Activated T-helper 2 cell treated with anti-CD3 and anti-CD28 coated beads, Interferon-gamma antibody, Interleukin-2, Interleukin-4, amounts not matched to agents 10 μg/mL and 5 μg/mL and 100 μg/mL, durations not matched to agents 14 hours and 24 hours and 36 hours (primary cell): ENCODE results near the gene CENPN. TPM values are rescaled to one million over a fixed set of nuclear protein-coding genes. Genes with fewer than 3 reads are reported as not detected.

Source experiments
- DNase-seq: peaks from one replicate; pipeline ENCODE4 v3.0.0; 2021; ENCODE audit warnings: low spot score
- H3K27ac Mint-ChIP-seq: one replicate; pipeline ENCODE4 v1.8.0; 2021; ENCODE audit warnings: mixed read lengths
- H3K27me3 Mint-ChIP-seq: one replicate; pipeline ENCODE4 v1.8.0; 2021; ENCODE audit warnings: low read depth, mixed read lengths
- H3K36me3 Mint-ChIP-seq: one replicate; pipeline ENCODE4 v1.8.0; 2021; ENCODE audit warnings: low read depth, mixed read lengths
- H3K4me1 Mint-ChIP-seq: one replicate; pipeline ENCODE4 v1.8.0; 2021; ENCODE audit warnings: low read depth, mixed read lengths
- H3K4me3 Mint-ChIP-seq: one replicate; pipeline ENCODE4 v1.8.0; 2021; ENCODE audit warnings: low read depth, mild to moderate bottlenecking, moderate library complexity, mixed read lengths
- H3K9me3 Mint-ChIP-seq: one replicate; pipeline ENCODE4 v1.8.0; 2021; ENCODE audit warnings: mixed read lengths
- intact Hi-C: fragments of 100-400 bp; cut with micrococcal nuclease; formaldehyde crosslinking; loops from one replicate; pipeline ENCODE4 v1.15.1; 2023
- total RNA-seq: library from RNA; stranded (reverse); gene quantifications from 2 replicates; pipeline ENCODE4 v1.2.3, GENCODE V29; 2022

CENPN gene
- total RNA-seq, 1 donor from 2014 or later = 57.4 TPM

DNA sequence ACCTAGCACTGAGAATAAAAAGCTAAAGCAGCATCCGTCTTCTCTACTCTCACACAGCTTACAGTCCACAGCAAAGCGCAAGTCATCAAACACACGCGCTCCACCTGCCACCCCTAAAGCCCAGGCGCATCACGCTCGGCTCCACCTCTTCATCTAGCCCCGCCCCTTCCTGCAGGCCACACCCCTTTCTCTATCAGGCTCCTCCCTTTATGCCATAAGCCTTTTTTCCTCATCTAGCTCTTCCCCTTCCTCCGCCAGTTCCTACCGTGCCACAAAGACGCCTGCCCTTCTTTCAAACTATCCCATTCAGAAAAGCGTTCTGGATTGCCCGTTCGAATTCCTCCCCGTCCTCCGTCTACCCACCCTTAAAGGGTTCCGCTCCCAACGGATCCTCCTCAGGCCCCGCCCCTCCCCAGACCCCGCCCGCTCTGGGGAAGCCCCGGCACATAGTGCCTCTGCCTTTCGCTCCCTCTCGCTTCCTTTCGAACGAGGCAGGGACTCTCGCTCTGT, 69.6 kb downstream of the CENPN start:
- peak; percentile 87 for DNase-seq
- Mint-ChIP-seq H3K27ac (no peak overlapping the region), H3K36me3 (no peaks in the 10 kb centered on the region), H3K4me3 (no peak overlapping the region), H3K27me3 (peaks cover 6% of the 10 kb centered on the region), H3K9me3 (no peaks in the 10 kb centered on the region), H3K4me1 (peaks cover 6% of the 10 kb centered on the region)
- intact Hi-C loops = loop anchor here (1.0 kb wide), 3 partner anchors 20 to 69 kb away; partner anchors contain the start of genes ATMIN, CENPN and GCSH

DNA sequence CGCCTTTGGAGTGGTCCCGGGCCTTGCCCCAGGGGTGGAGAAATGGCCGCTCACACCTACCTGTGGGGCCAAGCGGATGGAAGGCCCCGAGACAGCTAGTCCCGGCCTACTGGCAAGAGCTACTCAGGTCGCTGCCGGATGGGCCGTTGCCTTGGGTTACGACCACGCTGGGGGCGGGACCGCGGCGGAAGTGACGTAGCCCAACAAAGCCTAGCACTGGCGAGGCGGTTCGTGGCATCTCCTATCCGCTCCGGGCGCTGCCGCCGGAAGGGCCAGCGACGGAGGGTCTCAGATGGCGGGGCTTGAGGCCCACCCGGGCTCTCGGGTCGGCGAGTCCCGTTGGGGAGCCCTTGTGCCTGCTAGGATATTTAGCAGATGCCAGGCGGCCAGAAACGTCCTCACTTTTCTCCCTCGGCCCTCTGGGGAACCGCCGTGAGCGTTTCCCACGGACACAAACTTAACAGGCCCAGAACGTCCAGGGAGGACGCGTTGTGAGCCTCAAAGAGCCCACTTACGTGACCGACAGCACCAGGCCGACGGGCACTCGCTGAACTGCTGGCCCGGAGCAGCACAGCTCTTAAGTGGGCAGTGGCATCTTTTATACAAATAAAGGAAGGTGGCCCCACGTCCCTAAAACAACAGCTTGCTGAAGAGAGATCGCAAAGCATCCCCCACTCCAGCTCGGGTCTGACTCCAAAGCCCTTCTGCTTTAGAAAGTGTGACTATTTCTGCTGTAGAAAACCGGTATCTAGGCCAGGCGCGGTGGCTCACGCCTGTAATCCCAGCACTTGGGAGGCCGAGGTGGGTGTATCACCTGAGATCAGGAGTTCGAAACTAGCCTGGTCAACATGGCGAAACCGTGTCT, 70.3 kb downstream of the CENPN start, which contains the start of gene C16orf46:
TSS of gene C16orf46 (minus strand) at position 163 of the 865 bp plus-strand sequence. CDS start 13,283 bp downstream, outside the sequence.
- peaks cover 6% of the 10 kb centered on the region for H3K27me3 Mint-ChIP-seq
- H3K27ac Mint-ChIP-seq = no peak within 1 kb of the TSS
- peak within 1 kb of the TSS; percentile 22 for H3K4me3 Mint-ChIP-seq
- intact Hi-C loops = loop anchor here (1.0 kb wide), 2 partner anchors 19 to 70 kb away; partner anchors contain the start of genes CENPN and GCSH
- peaks cover 3% of the 10 kb centered on the region for H3K4me1 Mint-ChIP-seq
- H3K9me3 Mint-ChIP-seq = no peaks in the 10 kb centered on the region
- peak; percentile 96 for DNase-seq
- H3K36me3 Mint-ChIP-seq = no peaks in the 10 kb centered on the region

DNA sequence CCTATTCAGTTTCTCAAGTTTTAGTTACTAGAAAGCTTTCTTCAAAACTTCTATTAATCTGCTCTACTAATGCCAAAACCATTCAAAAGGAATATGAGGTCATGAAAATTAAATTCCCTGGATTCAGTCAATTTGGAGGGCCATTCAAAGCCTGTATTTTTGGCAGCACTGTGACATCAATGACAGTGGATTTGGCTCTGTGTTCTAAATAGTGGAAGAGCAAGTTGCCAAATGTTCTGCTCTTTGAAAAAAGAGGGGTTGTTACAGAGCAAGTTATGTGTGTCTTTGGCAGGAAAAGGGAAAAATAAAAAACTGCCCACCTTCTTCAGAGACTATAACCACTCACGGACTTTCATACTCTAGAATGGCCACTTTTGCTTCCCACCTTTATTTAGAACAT, 73.2 kb downstream of the CENPN start:
- Mint-ChIP-seq H3K4me1 (peaks cover 3% of the 10 kb centered on the region), H3K36me3 (no peaks in the 10 kb centered on the region), H3K27ac (no peak overlapping the region), H3K9me3 (no peaks in the 10 kb centered on the region), H3K27me3 (no peaks in the 10 kb centered on the region), H3K4me3 (no peak overlapping the region)
- DNase-seq = no peak
- intact Hi-C loops = no loop called here

DNA sequence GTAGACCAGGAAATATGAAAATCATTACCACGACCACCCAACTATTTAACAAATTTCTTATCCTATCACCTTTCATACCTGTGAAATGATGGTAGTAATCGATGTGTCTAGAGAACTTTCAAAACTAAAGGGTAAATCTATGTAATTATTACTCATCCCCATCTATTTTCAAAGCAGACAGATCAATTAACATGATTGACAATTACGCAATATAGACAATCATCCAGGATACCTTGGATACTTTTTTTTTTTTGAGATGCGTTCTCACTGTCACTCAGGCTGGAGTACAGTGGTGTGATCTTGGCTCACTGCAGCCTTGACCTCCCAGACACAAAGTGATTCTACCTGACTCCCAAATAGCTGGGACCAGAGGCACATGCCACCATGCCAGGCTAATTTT, 74.0 kb downstream of the CENPN start:
- Mint-ChIP-seq H3K9me3 (no peaks in the 10 kb centered on the region), H3K27me3 (no peaks in the 10 kb centered on the region), H3K27ac (no peak overlapping the region), H3K4me3 (no peak overlapping the region), H3K36me3 (no peaks in the 10 kb centered on the region), H3K4me1 (peaks cover 3% of the 10 kb centered on the region)
- no peak for DNase-seq
- intact Hi-C loops = no loop called here

Other genes starting within 250 kb of the CENPN start
- gene CDYL2, start 202.6 kb upstream of the CENPN start, total RNA-seq = 26.2 and 36.8 TPM in 2 replicates
- gene CMC2, start 329 bp upstream of the CENPN start, total RNA-seq = 130 and 136 TPM in 2 replicates
- 25.8 and 27.1 TPM in 2 replicates for gene ATMIN, start 28.6 kb downstream of the CENPN start, total RNA-seq
- 0.11 and 0.32 TPM in 2 replicates for gene C16orf46, start 70.0 kb downstream of the CENPN start, total RNA-seq
- 23.2 and 25.7 TPM in 2 replicates for gene GCSH, start 89.2 kb downstream of the CENPN start, total RNA-seq
- not detected in 2 replicates for gene BCO1, start 231.5 kb downstream of the CENPN start, total RNA-seq